Nephron progenitor cell (in vitro differentiated cells): ENCODE results near the gene FAM117B.
"Not testable (repeated sequence)": the region's sequence is repeated elsewhere in the genome, so short reads cannot be mapped to it uniquely, and the experiment has no call there.

Source experiments
- DNase-seq: peaks from one replicate; pipeline ENCODE4 v3.0.0; 2021
- H3K27ac Mint-ChIP-seq: 2 replicates; pipeline ENCODE4 v1.8.0; 2021; ENCODE audit warnings: mild to moderate bottlenecking, moderate library complexity, mixed read lengths
- H3K27me3 Mint-ChIP-seq: 2 replicates; pipeline ENCODE4 v1.8.0; 2021; ENCODE audit warnings: mild to moderate bottlenecking, low read depth, mixed read lengths; ENCODE audit not compliant: poor library complexity
- H3K36me3 Mint-ChIP-seq: 2 replicates; pipeline ENCODE4 v1.8.0; 2021; ENCODE audit warnings: low read depth, mixed read lengths
- H3K4me1 Mint-ChIP-seq: 2 replicates; pipeline ENCODE4 v1.8.0; 2021; ENCODE audit warnings: mixed read lengths
- H3K4me3 Mint-ChIP-seq: 2 replicates; pipeline ENCODE4 v1.8.0; 2021; ENCODE audit warnings: mild to moderate bottlenecking, moderate library complexity, mixed read lengths
- H3K9me3 Mint-ChIP-seq: 2 replicates; pipeline ENCODE4 v1.8.0; 2021; ENCODE audit warnings: mild to moderate bottlenecking, moderate library complexity, mixed read lengths
- TF ChIP-seq, protein P1 (sequence below): fragments of 200-600 bp; sonication (generic); IDR thresholded peaks from 2 replicates; pipeline ENCODE4 v1.5.0; 2021; ENCODE audit warnings: antibody characterized with exemption

Gene FAM117B

DNA sequence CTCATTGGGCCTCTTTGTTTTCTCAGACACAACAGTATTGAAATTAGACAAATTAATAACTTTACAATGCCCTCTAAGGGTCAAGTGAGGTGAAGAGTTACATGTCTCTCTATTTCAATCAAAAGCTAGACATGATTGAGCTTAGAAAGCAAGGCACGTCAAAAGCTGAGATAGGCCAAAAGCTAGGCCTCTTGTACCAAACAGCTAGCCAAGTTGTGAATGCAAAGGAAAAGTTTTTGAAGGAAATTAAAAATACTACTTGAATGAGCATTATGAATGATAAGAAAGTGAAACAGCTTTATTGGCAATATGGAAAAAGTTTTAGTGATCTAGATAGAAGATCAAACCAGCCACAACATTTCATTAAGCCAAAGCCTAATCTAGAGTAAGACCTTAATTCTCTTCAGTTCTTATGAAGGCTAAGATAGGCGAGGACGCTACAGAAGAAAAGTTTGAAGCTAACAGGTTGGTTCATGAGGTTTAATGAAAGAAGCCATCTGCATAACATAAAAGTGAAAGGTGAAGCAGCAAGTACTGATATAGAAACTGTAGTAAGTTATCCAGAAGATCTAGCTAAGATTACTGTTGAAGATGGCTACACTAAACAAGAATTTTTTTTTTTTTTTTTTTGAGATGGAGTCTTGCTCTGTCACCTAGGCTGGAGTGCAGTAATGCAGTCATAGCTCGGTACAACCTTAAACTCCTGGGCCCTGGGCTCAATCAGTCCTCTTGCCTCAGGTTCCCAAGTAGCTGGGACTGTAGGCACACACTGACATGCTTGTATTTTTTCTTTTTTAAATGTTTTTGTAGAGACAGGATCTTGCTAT lies 65.5 kb downstream of the FAM117B start:
- no peak overlapping the region for H3K27ac Mint-ChIP-seq

DNA sequence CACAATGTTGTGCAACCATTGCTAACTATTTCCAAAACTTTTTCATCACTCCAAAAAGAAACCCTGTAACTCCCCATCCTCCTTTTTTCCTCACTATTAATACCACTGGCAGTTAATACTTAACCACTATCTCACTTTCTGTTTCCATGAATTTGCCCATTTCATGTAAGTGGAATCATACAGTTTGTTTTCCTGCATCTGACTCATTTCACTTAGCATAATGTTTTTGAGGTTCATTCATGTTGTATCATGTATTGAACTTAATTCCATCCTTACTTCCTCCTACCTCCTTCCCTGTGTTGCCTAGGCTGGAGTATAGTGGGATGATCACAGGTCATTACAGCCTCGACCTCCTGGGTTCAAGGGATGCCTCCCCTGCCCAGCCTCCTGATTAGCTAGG lies 68.3 kb downstream of the FAM117B start:
- no peak for DNase-seq
- H3K4me1 Mint-ChIP-seq, result peaks cover 9% of the 10 kb centered on the region
- peaks cover 33% of the 10 kb centered on the region for H3K9me3 Mint-ChIP-seq
- H3K4me3 Mint-ChIP-seq, result no peak overlapping the region
- no peaks in the 10 kb centered on the region for H3K27me3 Mint-ChIP-seq
- H3K27ac Mint-ChIP-seq, result no peak overlapping the region
- TF ChIP-seq, protein P1, sequence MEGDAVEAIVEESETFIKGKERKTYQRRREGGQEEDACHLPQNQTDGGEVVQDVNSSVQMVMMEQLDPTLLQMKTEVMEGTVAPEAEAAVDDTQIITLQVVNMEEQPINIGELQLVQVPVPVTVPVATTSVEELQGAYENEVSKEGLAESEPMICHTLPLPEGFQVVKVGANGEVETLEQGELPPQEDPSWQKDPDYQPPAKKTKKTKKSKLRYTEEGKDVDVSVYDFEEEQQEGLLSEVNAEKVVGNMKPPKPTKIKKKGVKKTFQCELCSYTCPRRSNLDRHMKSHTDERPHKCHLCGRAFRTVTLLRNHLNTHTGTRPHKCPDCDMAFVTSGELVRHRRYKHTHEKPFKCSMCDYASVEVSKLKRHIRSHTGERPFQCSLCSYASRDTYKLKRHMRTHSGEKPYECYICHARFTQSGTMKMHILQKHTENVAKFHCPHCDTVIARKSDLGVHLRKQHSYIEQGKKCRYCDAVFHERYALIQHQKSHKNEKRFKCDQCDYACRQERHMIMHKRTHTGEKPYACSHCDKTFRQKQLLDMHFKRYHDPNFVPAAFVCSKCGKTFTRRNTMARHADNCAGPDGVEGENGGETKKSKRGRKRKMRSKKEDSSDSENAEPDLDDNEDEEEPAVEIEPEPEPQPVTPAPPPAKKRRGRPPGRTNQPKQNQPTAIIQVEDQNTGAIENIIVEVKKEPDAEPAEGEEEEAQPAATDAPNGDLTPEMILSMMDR, result no peak
- H3K36me3 Mint-ChIP-seq, result peaks cover 53% of the 10 kb centered on the region

More for the DNA sequence above, 65.5 kb downstream of the FAM117B start:
- peaks cover 1% of the 10 kb centered on the region for H3K4me1 Mint-ChIP-seq
- TF ChIP-seq, protein P1, result no peak
- H3K27me3 Mint-ChIP-seq, result no peaks in the 10 kb centered on the region
- peaks cover 33% of the 10 kb centered on the region for H3K9me3 Mint-ChIP-seq
- DNase-seq, result no peak
- peaks cover 70% of the 10 kb centered on the region for H3K36me3 Mint-ChIP-seq
- H3K4me3 Mint-ChIP-seq, result no peak overlapping the region

GRCh38 chr2:202704248-202704647 lies 69.5 kb downstream of the FAM117B start:
- no peak overlapping the region for H3K27ac Mint-ChIP-seq
- no peaks in the 10 kb centered on the region for H3K27me3 Mint-ChIP-seq
- H3K4me1 Mint-ChIP-seq, result peaks cover 9% of the 10 kb centered on the region
- peaks cover 36% of the 10 kb centered on the region for H3K9me3 Mint-ChIP-seq
- TF ChIP-seq, protein P1, result no peak
- H3K4me3 Mint-ChIP-seq, result no peak overlapping the region
- peaks cover 51% of the 10 kb centered on the region for H3K36me3 Mint-ChIP-seq
- DNase-seq, result no peak

- no peak overlapping the region for H3K4me3 Mint-ChIP-seq
- H3K27ac Mint-ChIP-seq, result peak overlapping the region; percentile 58
- H3K4me1 Mint-ChIP-seq, result peaks cover 9% of the 10 kb centered on the region
- H3K27me3 Mint-ChIP-seq, result no peaks in the 10 kb centered on the region
- no peak for DNase-seq
- TF ChIP-seq, protein P1, result no peak
- peaks cover 35% of the 10 kb centered on the region for H3K9me3 Mint-ChIP-seq
- peaks cover 50% of the 10 kb centered on the region for H3K36me3 Mint-ChIP-seq
Observed at GRCh38 chr2:202705446-202706020, 70.8 kb downstream of the FAM117B start.

- not testable (repeated sequence) for DNase-seq, H3K4me1 Mint-ChIP-seq, H3K4me3 Mint-ChIP-seq, H3K27ac Mint-ChIP-seq, H3K27me3 Mint-ChIP-seq
- H3K9me3 Mint-ChIP-seq, result peaks cover 66% of the 10 kb centered on the region
- H3K36me3 Mint-ChIP-seq, result peaks cover 55% of the 10 kb centered on the region
Observed at GRCh38 chr2:202714971-202715935, 80.5 kb downstream of the FAM117B start.
